GM13976 (cell line): ENCODE measurements around the gene SLCO4C1.

Experiments
- DNase-seq: peaks from one replicate; pipeline ENCODE4 v3.0.0; 2012; ENCODE audit warnings: low spot score
- in situ Hi-C: fragments of 300-500 bp; cut with MboI; formaldehyde crosslinking; loops from one replicate; pipeline ENCODE4 v1.12.0; 2022; ENCODE audit warnings: low sequenced_read_pairs, mixed read lengths, inconsistent platforms; ENCODE audit not compliant: unreplicated experiment
- TF ChIP-seq, protein P1 (sequence below): IDR thresholded peaks from 2 replicates; pipeline ENCODE4 v1.5.1; 2012; ENCODE audit warnings: borderline replicate concordance, mild to moderate bottlenecking; ENCODE audit not compliant: insufficient read depth; ENCODE audit errors: extremely low read depth, missing control alignments, control extremely low read depth

The SLCO4C1 gene

DNA sequence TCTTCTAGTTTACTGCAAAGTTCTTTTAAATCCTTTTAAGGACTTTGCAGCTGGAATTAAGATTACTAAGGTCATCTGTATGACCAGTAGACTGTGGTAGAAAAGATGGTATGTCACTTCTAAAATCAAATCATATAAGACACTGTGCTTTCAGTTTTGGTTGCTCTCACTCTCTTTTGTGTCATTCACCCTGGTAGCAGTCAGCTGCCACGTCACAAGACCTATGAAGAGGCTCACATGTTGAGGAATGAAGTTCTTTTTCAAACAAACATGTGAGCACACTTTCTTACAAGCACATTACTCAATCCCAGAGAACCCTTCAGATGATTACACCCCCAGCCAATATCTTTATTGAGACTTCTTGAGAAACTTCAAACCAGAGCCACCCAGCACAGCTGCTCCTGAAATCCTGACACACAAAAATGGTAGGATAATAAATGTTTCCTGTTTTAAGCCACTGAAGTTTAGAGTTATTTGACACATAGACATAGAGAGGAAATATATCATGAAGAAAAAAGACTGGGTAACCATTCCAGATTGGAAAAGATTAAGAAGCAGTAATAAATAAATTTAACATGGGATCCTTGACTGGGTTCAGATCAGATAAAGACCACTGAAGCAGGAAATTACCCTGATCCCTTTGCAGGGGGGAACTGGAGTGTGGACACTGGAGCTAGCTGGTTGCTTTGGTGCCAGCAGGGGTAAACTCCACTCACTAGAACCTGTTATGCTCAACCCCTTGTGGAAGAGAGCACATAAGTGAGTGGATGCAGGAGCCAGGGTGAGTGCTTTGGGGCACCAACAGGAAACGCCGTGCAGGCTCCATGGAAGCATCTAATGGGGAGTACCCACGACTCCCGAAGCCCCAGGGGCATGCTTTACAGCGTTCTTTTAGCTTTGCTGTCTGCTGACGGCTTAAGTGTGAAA lies 64.1 kb downstream of the SLCO4C1 start:
- DNase-seq = peak; percentile 12
- TF ChIP-seq, protein P1, sequence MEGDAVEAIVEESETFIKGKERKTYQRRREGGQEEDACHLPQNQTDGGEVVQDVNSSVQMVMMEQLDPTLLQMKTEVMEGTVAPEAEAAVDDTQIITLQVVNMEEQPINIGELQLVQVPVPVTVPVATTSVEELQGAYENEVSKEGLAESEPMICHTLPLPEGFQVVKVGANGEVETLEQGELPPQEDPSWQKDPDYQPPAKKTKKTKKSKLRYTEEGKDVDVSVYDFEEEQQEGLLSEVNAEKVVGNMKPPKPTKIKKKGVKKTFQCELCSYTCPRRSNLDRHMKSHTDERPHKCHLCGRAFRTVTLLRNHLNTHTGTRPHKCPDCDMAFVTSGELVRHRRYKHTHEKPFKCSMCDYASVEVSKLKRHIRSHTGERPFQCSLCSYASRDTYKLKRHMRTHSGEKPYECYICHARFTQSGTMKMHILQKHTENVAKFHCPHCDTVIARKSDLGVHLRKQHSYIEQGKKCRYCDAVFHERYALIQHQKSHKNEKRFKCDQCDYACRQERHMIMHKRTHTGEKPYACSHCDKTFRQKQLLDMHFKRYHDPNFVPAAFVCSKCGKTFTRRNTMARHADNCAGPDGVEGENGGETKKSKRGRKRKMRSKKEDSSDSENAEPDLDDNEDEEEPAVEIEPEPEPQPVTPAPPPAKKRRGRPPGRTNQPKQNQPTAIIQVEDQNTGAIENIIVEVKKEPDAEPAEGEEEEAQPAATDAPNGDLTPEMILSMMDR = no peak
- in situ Hi-C loops = no loop called here

DNA sequence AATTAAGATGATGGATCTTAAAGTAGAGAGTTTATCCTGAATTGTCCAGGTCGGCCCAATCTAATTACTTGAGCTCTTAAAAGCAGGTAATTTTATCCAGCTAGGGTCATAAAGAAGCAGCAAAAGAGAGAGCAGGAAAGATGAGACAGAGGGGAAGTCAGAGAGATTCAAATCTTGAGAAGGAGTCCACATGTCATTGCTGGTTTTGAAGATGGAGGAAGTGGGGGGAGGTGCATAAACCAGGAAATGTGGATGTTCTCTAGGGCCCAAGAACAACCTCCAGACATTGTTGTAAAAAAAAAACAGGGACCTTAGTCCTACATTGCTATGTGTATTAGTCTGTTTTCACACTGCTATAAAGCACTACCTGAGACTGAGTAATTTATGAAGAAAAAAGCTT lies 66.4 kb downstream of the SLCO4C1 start:
- in situ Hi-C loops = no loop called here
- no peak for DNase-seq
- TF ChIP-seq, protein P1 = no peak

DNA sequence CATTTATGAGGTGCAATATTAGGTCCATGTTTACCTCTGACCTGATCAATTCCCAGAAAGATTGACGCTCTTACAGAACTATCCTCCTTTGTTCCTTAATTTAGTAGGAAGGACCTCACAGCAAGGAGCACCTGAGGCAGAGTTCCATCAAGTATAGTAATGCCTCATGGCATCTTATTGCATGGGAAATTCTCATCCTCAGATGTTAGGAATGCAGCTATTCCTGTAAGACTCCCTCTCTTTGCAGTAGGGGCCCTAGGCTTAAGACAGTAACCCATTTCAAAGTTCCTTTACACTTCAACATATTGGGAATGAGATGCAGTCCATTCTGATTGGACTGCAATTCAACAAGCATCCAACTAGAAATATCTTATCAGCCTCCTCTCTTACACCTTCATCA lies 69.8 kb downstream of the SLCO4C1 start:
- DNase-seq = no peak
- in situ Hi-C loops = no loop called here
- TF ChIP-seq, protein P1 = no peak

DNA sequence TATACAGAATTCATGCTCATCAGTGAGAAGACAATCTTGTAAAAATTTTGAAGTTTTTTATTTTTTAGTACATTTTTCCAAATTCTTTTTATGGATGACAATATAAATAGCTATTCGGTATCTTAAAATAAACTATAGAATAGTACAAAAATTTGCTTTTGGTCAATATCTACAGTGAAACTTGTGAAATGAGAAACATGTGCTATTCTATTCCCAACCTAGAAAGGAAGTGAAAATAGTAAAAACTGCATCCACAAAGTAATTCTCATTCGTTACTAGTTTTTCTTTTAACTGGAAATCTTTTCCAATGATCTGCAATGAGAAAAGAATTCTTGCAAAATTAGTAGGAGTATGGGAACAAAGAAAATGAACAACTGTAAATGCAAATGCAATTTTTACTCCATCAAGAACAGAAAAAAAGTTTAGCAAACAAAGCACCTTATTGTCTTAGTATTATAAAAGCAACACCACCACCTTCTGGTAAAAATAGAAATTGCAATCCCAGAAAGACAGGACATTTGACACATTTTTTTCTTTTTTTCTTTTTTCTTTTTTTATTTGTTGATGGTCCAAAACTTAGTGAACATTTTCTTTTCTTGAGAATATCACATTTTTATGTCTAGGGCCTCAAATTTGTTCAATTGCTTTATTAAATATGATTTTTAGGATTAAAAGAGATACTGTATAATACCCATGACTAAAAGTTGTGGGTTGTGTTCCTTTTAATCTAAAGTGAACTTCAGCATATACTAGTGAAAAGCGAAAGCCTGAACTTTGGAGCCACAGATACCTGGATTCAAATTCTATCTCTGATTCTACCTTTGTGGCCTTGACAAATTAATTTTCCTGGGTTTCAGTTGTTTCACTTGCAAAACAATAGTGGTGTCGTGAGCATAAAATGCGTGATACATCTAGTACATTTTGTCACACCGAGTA lies 72.3 kb downstream of the SLCO4C1 start:
- TF ChIP-seq, protein P1 = peak; percentile 56
- in situ Hi-C loops = no loop called here
- peak; percentile 16 for DNase-seq

DNA sequence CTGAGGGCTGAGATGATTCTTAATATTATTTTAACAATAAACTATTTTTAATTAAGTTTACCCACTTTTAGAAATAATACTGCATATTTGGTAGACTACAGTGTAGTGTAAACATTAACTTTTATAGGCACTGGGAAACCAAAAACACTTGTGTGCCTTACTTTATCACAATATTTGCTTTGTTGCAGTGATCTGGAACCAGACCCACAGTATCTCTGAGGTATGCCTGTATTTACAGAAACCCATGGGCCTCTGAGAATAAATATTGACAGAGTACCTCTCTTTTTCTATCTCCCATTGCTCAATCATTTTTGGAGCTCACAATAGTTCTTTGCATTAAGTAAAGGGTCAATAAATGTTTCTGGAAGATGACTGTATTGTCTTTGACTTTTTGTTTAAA lies 73.3 kb downstream of the SLCO4C1 start:
- TF ChIP-seq, protein P1 = no peak
- in situ Hi-C loops = no loop called here
- no peak for DNase-seq

DNA sequence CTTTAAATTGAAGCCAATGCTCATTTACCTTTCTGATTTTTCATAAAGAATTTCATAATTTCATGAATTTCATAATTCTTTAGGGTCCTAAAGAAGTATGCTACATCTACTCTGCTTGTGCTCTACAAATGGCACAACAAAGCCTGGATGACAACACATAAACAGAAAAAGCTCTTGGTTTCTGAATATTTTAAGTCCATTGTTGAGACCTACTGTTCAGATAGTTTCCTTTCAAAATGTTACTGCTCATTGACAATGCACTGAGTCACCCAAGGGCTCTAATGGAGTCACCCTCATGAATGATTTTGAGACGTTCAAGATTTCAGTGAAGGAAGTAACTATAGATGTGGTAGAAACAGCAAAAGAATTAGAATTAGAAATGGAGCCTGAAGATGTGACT lies 74.1 kb downstream of the SLCO4C1 start:
- DNase-seq = no peak
- in situ Hi-C loops = no loop called here
- TF ChIP-seq, protein P1 = no peak
